Neural progenitor cell (in vitro differentiated cells): ENCODE data around the gene FHOD3.

Source experiments
- EZH2phosphoT487 ChIP-seq: fragments of 200-600 bp; sonication (generic); IDR thresholded peaks from 2 replicates; pipeline ENCODE4 v1.6.1; 2017; ENCODE audit warnings: antibody characterized with exemption
- TF ChIP-seq, protein P1 (sequence below): fragments of 200-600 bp; sonication (generic); IDR thresholded peaks from 2 replicates; pipeline ENCODE4 v1.5.1; 2017; ENCODE audit warnings: antibody characterized with exemption, mild to moderate bottlenecking

DNA sequence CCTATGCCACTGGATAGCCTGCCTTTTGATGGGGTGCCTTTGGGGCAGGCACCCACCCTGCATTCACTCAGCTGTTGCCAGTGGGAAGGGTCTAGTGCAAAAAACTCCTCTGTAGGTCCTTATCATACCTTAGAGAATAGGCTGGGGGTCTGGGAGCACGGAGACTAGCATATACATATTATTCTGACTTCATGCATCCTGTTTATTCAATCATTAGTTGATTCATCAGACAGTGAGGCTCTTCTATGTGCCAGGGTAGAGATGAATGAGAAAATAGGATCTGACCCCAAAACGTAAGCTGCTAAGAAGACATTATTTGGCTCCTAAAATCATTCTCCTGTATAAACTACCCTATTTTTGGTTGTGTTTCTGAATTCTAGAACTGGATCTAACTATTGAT lies 378.0 kb downstream of the FHOD3 start:
- TF ChIP-seq, protein P1, sequence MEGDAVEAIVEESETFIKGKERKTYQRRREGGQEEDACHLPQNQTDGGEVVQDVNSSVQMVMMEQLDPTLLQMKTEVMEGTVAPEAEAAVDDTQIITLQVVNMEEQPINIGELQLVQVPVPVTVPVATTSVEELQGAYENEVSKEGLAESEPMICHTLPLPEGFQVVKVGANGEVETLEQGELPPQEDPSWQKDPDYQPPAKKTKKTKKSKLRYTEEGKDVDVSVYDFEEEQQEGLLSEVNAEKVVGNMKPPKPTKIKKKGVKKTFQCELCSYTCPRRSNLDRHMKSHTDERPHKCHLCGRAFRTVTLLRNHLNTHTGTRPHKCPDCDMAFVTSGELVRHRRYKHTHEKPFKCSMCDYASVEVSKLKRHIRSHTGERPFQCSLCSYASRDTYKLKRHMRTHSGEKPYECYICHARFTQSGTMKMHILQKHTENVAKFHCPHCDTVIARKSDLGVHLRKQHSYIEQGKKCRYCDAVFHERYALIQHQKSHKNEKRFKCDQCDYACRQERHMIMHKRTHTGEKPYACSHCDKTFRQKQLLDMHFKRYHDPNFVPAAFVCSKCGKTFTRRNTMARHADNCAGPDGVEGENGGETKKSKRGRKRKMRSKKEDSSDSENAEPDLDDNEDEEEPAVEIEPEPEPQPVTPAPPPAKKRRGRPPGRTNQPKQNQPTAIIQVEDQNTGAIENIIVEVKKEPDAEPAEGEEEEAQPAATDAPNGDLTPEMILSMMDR = no peak
- no peak for TF ChIP-seq EZH2phosphoT487
